DOHH2 (cell line): ENCODE data around the gene KRTAP4-7.
"Not testable (repeated sequence)": the region's sequence is repeated elsewhere in the genome, so short reads cannot be mapped to it uniquely, and the experiment has no call there.

Source experiments
- H3F3A ChIP-seq: fragments of 200-600 bp; sonication (generic), shearing (Covaris generic); 2 replicates; pipeline ENCODE4 v1.6.0; 2016; ENCODE audit warnings: antibody characterized with exemption, mild to moderate bottlenecking; ENCODE audit not compliant: control insufficient read depth, insufficient read depth
- H3K27ac ChIP-seq: fragments of 200-600 bp; sonication (generic); 2 replicates; pipeline ENCODE4 v1.5.1; 2014; ENCODE audit warnings: low read depth, mild to moderate bottlenecking, low read length, moderate library complexity
- H3K27me3 ChIP-seq: fragments of 200-600 bp; sonication (generic); 2 replicates; pipeline ENCODE4 v1.6.1; 2014; ENCODE audit warnings: mild to moderate bottlenecking, low read length, mixed read lengths; ENCODE audit not compliant: control insufficient read depth
- H3K36me3 ChIP-seq: fragments of 200-600 bp; sonication (generic); 2 replicates; pipeline ENCODE4 v1.6.1; 2014; ENCODE audit warnings: mild to moderate bottlenecking, low read length, moderate library complexity, mixed read lengths; ENCODE audit not compliant: control insufficient read depth
- H3K4me1 ChIP-seq: fragments of 200-600 bp; sonication (generic); 2 replicates; pipeline ENCODE4 v1.6.1; 2014; ENCODE audit warnings: mild to moderate bottlenecking, low read length, mixed read lengths; ENCODE audit not compliant: control insufficient read depth
- H3K4me2 ChIP-seq: fragments of 200-600 bp; sonication (generic); 2 replicates; pipeline ENCODE4 v1.6.0; 2014; ENCODE audit warnings: mild to moderate bottlenecking, low read length, moderate library complexity
- H3K4me3 ChIP-seq: fragments of 200-600 bp; sonication (generic); 2 replicates; pipeline ENCODE4 v1.5.1; 2014; ENCODE audit warnings: mild to moderate bottlenecking, low read length, mixed read lengths
- H3K79me2 ChIP-seq: fragments of 200-600 bp; sonication (generic); 2 replicates; pipeline ENCODE4 v1.6.1; 2014; ENCODE audit warnings: mild to moderate bottlenecking, low read length, mixed read lengths; ENCODE audit not compliant: control insufficient read depth
- H3K9me2 ChIP-seq: fragments of 200-600 bp; sonication (generic); replicated peaks from 2 replicates; pipeline ENCODE4 v1.6.1; 2014; ENCODE audit warnings: mild to moderate bottlenecking, low read length, mixed read lengths; ENCODE audit not compliant: control insufficient read depth
- H3K9me3 ChIP-seq: fragments of 200-600 bp; sonication (generic); 2 replicates; pipeline ENCODE4 v1.6.1; 2014; ENCODE audit warnings: antibody characterized with exemption, low read length, mixed read lengths; ENCODE audit not compliant: control insufficient read depth, insufficient read depth
- H4K20me1 ChIP-seq: fragments of 200-600 bp; sonication (generic); 2 replicates; pipeline ENCODE4 v1.6.0; 2014; ENCODE audit warnings: low read depth, mild to moderate bottlenecking, antibody characterized with exemption, low read length, moderate library complexity; ENCODE audit not compliant: control insufficient read depth, insufficient read depth
- EZH2phosphoT487 ChIP-seq: fragments of 200-600 bp; sonication (generic); IDR thresholded peaks from 2 replicates; pipeline ENCODE4 v1.6.1; 2017; ENCODE audit warnings: borderline replicate concordance, mild to moderate bottlenecking, antibody characterized with exemption, low read length, moderate library complexity, mixed read lengths
- TF ChIP-seq, protein P1 (sequence below): fragments of 200-600 bp; sonication (generic); IDR thresholded peaks from one replicate; pipeline ENCODE4 v1.5.1; 2014; ENCODE audit warnings: antibody characterized with exemption, mild to moderate bottlenecking, low read depth, low read length; ENCODE audit not compliant: poor library complexity, severe bottlenecking

The KRTAP4-7 gene

DNA sequence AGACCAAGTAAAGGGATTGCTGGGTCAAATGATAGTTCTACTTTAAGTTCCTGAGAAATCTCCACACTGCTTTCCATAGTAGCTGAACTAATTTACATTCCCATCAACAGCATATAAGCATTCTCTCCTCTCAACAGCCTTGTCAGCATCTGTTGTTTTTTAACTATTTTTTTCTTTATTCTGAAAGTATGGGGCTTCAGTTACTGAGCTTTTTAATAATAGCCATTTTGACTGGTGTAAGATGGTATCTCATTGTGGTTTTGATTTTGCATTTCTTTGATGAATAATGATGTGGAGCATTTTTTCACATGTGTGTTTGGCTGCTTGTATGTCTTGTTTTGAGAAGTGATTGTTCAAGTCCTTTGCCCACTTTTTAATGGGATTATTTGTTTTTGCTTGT lies 31.4 kb upstream of the KRTAP4-7 start:
- no peaks in the 10 kb centered on the region for H3K9me3 ChIP-seq
- 0 out of 2 replicates have a peak, but pooled peaks cover 6% of the 10 kb centered on the region for H3K27me3 ChIP-seq
- H3K27ac ChIP-seq, result no peak overlapping the region

DNA sequence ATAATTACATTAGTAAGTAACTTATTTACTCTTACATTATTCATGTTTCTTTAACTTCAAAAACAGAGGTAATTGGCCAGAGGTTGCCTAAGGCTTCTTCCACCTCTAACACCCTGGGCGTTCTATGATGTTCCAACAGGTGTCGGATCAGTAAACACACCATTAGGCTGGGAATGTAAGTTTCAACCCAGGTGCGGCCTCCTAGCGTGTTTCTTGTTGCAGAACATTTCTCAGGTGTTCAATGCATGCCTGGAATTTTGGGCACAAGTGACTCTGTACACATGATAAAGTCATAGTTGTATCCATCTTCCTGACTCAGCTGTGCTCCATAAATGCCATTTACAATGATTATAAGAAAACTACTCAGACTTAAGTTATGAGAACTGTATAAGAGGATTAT lies 29.9 kb upstream of the KRTAP4-7 start:
- no peak overlapping the region for H3K4me2 ChIP-seq
- no peaks in the 10 kb centered on the region for H3K36me3 ChIP-seq
- no peaks in the 10 kb centered on the region for H3F3A ChIP-seq
- no peaks in the 10 kb centered on the region for H4K20me1 ChIP-seq
- H3K27ac ChIP-seq, result no peak overlapping the region
- TF ChIP-seq, protein P1, sequence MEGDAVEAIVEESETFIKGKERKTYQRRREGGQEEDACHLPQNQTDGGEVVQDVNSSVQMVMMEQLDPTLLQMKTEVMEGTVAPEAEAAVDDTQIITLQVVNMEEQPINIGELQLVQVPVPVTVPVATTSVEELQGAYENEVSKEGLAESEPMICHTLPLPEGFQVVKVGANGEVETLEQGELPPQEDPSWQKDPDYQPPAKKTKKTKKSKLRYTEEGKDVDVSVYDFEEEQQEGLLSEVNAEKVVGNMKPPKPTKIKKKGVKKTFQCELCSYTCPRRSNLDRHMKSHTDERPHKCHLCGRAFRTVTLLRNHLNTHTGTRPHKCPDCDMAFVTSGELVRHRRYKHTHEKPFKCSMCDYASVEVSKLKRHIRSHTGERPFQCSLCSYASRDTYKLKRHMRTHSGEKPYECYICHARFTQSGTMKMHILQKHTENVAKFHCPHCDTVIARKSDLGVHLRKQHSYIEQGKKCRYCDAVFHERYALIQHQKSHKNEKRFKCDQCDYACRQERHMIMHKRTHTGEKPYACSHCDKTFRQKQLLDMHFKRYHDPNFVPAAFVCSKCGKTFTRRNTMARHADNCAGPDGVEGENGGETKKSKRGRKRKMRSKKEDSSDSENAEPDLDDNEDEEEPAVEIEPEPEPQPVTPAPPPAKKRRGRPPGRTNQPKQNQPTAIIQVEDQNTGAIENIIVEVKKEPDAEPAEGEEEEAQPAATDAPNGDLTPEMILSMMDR, result no peak
- TF ChIP-seq EZH2phosphoT487, result no peak
- H3K4me3 ChIP-seq, result no peak overlapping the region
- no peaks in the 10 kb centered on the region for H3K9me3 ChIP-seq
- H3K9me2 ChIP-seq, result no peaks in the 10 kb centered on the region
- H3K27me3 ChIP-seq, result 0 out of 2 replicates have a peak, but pooled peaks cover 2% of the 10 kb centered on the region
- H3K4me1 ChIP-seq, result peaks cover 3% of the 10 kb centered on the region
- no peaks in the 10 kb centered on the region for H3K79me2 ChIP-seq

More for the DNA sequence above, 31.4 kb upstream of the KRTAP4-7 start:
- Histone ChIP-seq H3K4me1 (peaks cover 9% of the 10 kb centered on the region), H3K4me3 (no peak overlapping the region), H3F3A (no peaks in the 10 kb centered on the region), H3K9me2 (no peaks in the 10 kb centered on the region), H3K36me3 (no peaks in the 10 kb centered on the region), H3K4me2 (no peak overlapping the region), H3K79me2 (no peaks in the 10 kb centered on the region), H4K20me1 (no peaks in the 10 kb centered on the region)
- TF ChIP-seq EZH2phosphoT487, result no peak
- TF ChIP-seq, protein P1, result no peak

DNA sequence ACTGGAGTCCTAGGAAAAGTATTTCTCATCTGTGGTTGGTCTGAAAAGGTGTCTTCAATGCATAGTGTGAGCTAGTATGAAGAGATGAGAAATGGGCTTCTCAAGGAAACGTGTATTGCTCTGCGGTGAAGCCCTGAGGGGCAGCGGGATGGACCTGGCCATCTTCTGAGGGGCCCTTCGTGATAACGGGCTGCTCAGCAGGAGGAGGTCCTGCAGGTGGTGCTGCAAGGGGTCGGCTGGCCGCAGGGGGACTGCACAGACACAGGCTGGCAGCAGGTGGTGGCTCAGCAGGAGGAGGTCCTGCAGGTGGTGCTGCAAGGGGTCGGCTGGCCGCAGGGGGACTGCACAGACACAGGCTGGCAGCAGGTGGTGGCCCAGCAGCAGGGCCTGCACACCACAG lies 29.4 kb upstream of the KRTAP4-7 start:
- H3K9me3 ChIP-seq, H3K9me2 ChIP-seq, H3K4me3 ChIP-seq: not testable (repeated sequence)

DNA sequence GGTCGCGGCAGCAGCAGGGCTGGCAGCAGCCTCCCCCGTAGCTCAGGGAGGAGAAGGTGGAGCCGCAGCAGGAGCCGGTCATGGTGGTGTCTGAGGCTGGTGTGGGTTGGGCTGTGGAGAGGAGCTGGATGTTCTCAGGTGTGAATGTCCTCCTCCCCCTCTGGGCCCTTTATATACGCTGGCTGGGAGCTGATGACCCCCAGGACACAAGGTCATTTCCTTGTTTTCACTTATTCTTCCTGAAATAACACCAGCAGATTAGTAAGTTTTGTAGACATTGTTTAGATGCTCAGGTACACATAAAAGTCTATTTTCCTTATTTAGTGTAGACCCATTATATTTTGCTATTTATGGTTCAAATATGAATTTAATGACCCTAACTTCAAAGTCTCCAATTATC lies 28.8 kb upstream of the KRTAP4-7 start, which contains the start of gene KRTAP2-2:
TSS of gene KRTAP2-2 (minus strand) at position 101 of the 400 bp plus-strand sequence. CDS start at position 82, 19 bp downstream.
- H3K27me3 ChIP-seq, H3K9me3 ChIP-seq, H3K36me3 ChIP-seq, H3K4me3 ChIP-seq, H4K20me1 ChIP-seq, H3K4me2 ChIP-seq, H3K4me1 ChIP-seq, H3K9me2 ChIP-seq, H3K27ac ChIP-seq, H3F3A ChIP-seq, H3K79me2 ChIP-seq: not testable (repeated sequence)

More for the DNA sequence above, 29.4 kb upstream of the KRTAP4-7 start:
- not testable (repeated sequence) for H3K27ac ChIP-seq, H3K27me3 ChIP-seq, H4K20me1 ChIP-seq, H3K36me3 ChIP-seq, H3K79me2 ChIP-seq, H3K4me1 ChIP-seq, H3F3A ChIP-seq, H3K4me2 ChIP-seq
